ENCODE results near the gene STK38L. TPM values are rescaled to one million over a fixed set of nuclear protein-coding genes. Genes with fewer than 3 reads are reported as not detected.

STK38L gene
- total and polyA plus RNA-seq, 2 donors (not counting 1 experiment from before 2014, with no cell fraction given) = 16.5 to 19.9 TPM

GRCh38 chr12:27359578-27360340 is 115.7 kb downstream of the STK38L start:
- peak in 1 of 2 donors; percentile 54 for DNase-seq (ENCODE audit: low read depth in 2 of 2)
- peak overlapping the region; percentile 13 for H3K27ac ChIP-seq (ENCODE audit: insufficient read depth, low read length)
- H3K9me3 ChIP-seq (ENCODE audit: control insufficient read depth, insufficient read depth, low read depth, low read length) = no peaks in the 10 kb centered on the region
- H2AFZ ChIP-seq (ENCODE audit: low read length) = no peak overlapping the region
- no peaks in the 10 kb centered on the region for H3K36me3 ChIP-seq (ENCODE audit: control insufficient read depth, insufficient read depth, low read length)
- peaks cover 2% of the 10 kb centered on the region for H3K4me1 ChIP-seq (ENCODE audit: control insufficient read depth, extremely low read depth, insufficient read depth, low read length)
- no peak overlapping the region for H3K4me2 ChIP-seq (ENCODE audit: extremely low read depth, insufficient read depth, low read length)
- peaks cover 9% of the 10 kb centered on the region for H3K79me2 ChIP-seq (ENCODE audit: control insufficient read depth, insufficient read depth, low read length)
- no peaks in the 10 kb centered on the region for H3K27me3 ChIP-seq (ENCODE audit: control insufficient read depth, insufficient read depth, low read length)
- no peak overlapping the region for H3K4me3 ChIP-seq (replicated peaks in 1 of 4; ENCODE audit: control extremely low read depth in 1 of 4, insufficient read depth in 1 of 4, low read depth in 3 of 4, low read length in 4 of 4)
- H3K9ac ChIP-seq (ENCODE audit: insufficient read depth, low read length) = no peak overlapping the region
- H4K20me1 ChIP-seq (ENCODE audit: control insufficient read depth, extremely low read depth, insufficient read depth, low read length) = no peaks in the 10 kb centered on the region
- TF ChIP-seq, protein P1, sequence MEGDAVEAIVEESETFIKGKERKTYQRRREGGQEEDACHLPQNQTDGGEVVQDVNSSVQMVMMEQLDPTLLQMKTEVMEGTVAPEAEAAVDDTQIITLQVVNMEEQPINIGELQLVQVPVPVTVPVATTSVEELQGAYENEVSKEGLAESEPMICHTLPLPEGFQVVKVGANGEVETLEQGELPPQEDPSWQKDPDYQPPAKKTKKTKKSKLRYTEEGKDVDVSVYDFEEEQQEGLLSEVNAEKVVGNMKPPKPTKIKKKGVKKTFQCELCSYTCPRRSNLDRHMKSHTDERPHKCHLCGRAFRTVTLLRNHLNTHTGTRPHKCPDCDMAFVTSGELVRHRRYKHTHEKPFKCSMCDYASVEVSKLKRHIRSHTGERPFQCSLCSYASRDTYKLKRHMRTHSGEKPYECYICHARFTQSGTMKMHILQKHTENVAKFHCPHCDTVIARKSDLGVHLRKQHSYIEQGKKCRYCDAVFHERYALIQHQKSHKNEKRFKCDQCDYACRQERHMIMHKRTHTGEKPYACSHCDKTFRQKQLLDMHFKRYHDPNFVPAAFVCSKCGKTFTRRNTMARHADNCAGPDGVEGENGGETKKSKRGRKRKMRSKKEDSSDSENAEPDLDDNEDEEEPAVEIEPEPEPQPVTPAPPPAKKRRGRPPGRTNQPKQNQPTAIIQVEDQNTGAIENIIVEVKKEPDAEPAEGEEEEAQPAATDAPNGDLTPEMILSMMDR (conservative IDR thresholded peaks at IDR 0.05 in 1 of 2, IDR thresholded peaks at IDR 0.05 in 1 of 2; ENCODE audit: low read depth in 1 of 2, low read length in 2 of 2) = no peak
- no peak for TF ChIP-seq EZH2 (IDR thresholded peaks at IDR 0.05; ENCODE audit: low read length, missing control alignments)

DNA sequence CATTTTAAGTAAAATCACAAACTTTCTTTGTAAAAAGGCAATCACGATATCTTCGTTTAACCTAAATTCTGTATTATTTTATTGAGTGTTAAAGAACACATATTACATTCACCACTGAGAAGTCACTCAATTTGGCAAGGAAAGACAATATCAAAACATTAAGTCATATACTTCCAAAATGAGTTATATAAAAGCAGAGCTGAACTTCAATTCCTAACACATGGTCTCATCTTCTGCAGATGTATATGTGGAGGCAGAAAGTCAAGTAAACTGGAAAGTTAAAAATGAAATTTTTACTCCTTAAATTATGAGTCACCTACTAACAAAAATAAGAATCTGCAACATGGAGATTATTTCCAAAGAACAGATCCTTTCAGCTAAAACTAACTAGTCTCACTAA is 117.3 kb downstream of the STK38L start:
- Histone ChIP-seq H3K4me1 (ENCODE audit: control insufficient read depth, extremely low read depth, insufficient read depth, low read length) (peaks cover 2% of the 10 kb centered on the region), H3K36me3 (ENCODE audit: control insufficient read depth, insufficient read depth, low read length) (no peaks in the 10 kb centered on the region), H4K20me1 (ENCODE audit: control insufficient read depth, extremely low read depth, insufficient read depth, low read length) (no peaks in the 10 kb centered on the region), H3K27ac (ENCODE audit: insufficient read depth, low read length) (no peak overlapping the region), H3K27me3 (ENCODE audit: control insufficient read depth, insufficient read depth, low read length) (no peaks in the 10 kb centered on the region), H3K4me3 (replicated peaks in 1 of 4; ENCODE audit: control extremely low read depth in 1 of 4, insufficient read depth in 1 of 4, low read depth in 3 of 4, low read length in 4 of 4) (no peak overlapping the region), H2AFZ (ENCODE audit: low read length) (no peak overlapping the region), H3K79me2 (ENCODE audit: control insufficient read depth, insufficient read depth, low read length) (peaks cover 9% of the 10 kb centered on the region), H3K4me2 (ENCODE audit: extremely low read depth, insufficient read depth, low read length) (no peak overlapping the region), H3K9me3 (ENCODE audit: control insufficient read depth, insufficient read depth, low read depth, low read length) (no peaks in the 10 kb centered on the region), H3K9ac (ENCODE audit: insufficient read depth, low read length) (no peak overlapping the region)
- TF ChIP-seq EZH2 (IDR thresholded peaks at IDR 0.05; ENCODE audit: low read length, missing control alignments) = no peak
- TF ChIP-seq, protein P1 (conservative IDR thresholded peaks at IDR 0.05 in 1 of 2, IDR thresholded peaks at IDR 0.05 in 1 of 2; ENCODE audit: low read depth in 1 of 2, low read length in 2 of 2) = no peak
- DNase-seq (ENCODE audit: low read depth in 2 of 2) = peak; percentile 42 to 64

GRCh38 chr12:27366621-27367020 is 122.5 kb downstream of the STK38L start:
- H3K27ac ChIP-seq (ENCODE audit: insufficient read depth, low read length) = no peak overlapping the region
- no peak for DNase-seq (ENCODE audit: low read depth in 2 of 2)
- H3K9ac ChIP-seq (ENCODE audit: insufficient read depth, low read length) = no peak overlapping the region
- no peak overlapping the region for H3K4me3 ChIP-seq (replicated peaks in 1 of 4; ENCODE audit: control extremely low read depth in 1 of 4, insufficient read depth in 1 of 4, low read depth in 3 of 4, low read length in 4 of 4)
- peaks cover 2% of the 10 kb centered on the region for H3K36me3 ChIP-seq (ENCODE audit: control insufficient read depth, insufficient read depth, low read length)
- H3K9me3 ChIP-seq (ENCODE audit: control insufficient read depth, insufficient read depth, low read depth, low read length) = no peaks in the 10 kb centered on the region
- no peak overlapping the region for H3K4me2 ChIP-seq (ENCODE audit: extremely low read depth, insufficient read depth, low read length)
- TF ChIP-seq, protein P1 (conservative IDR thresholded peaks at IDR 0.05 in 1 of 2, IDR thresholded peaks at IDR 0.05 in 1 of 2; ENCODE audit: low read depth in 1 of 2, low read length in 2 of 2) = no peak
- TF ChIP-seq EZH2 (IDR thresholded peaks at IDR 0.05; ENCODE audit: low read length, missing control alignments) = no peak
- no peaks in the 10 kb centered on the region for H3K4me1 ChIP-seq (ENCODE audit: control insufficient read depth, extremely low read depth, insufficient read depth, low read length)
- H4K20me1 ChIP-seq (ENCODE audit: control insufficient read depth, extremely low read depth, insufficient read depth, low read length) = no peaks in the 10 kb centered on the region
- H3K79me2 ChIP-seq (ENCODE audit: control insufficient read depth, insufficient read depth, low read length) = peaks cover 11% of the 10 kb centered on the region
- H2AFZ ChIP-seq (ENCODE audit: low read length) = no peak overlapping the region
- H3K27me3 ChIP-seq (ENCODE audit: control insufficient read depth, insufficient read depth, low read length) = no peaks in the 10 kb centered on the region

All from fibroblast of lung (primary cell).